Measurements from ENCODE around the gene CDK5RAP2. TPM values are rescaled to one million over a fixed set of nuclear protein-coding genes. Genes with fewer than 3 reads are reported as not detected.

Gene CDK5RAP2
- polyA plus RNA-seq, 4 donors, result 15.7 to 49.3 (median 18.9) TPM

DNA sequence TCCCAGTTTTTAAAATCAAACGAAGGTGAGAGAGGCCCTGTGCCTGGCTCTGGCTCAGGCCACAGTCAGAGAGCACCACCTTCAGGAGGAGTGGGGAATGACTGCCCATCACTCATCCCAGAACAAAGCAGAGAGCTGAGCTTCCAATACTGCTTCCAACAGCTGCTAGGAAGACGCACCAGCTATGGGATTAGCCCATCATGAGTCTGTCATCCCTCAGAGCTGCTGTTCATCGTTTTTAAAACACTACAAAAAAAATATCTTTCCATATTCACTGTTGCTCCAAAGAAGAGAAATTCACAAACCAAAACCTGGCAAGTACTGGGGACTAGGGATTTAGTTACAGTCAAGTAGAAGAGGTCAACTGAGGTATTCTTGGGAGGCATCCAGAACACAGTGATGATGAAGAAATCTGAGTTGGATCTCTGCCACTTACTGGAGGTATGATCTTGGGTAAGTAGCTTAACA, 102.4 kb downstream of the CDK5RAP2 start:
- Histone ChIP-seq H3K9me3 (ENCODE audit: control insufficient read depth in 2 of 2, insufficient read depth in 1 of 2, low read depth in 1 of 2, low read length in 1 of 2) (no peaks in the 10 kb centered on the region), H3K4me3 (ENCODE audit: low read depth in 1 of 3, low read length in 3 of 3) (no peak overlapping the region), H3K27ac (ENCODE audit: low read depth in 1 of 3, low read length in 2 of 3) (no peak overlapping the region), H3K4me1 (ENCODE audit: control insufficient read depth in 3 of 3, insufficient read depth in 2 of 3, low read depth in 1 of 3, low read length in 2 of 3) (no peaks in the 10 kb centered on the region), H3K36me3 (ENCODE audit: control insufficient read depth in 3 of 3, insufficient read depth in 2 of 3, low read depth in 1 of 3, low read length in 3 of 3) (peaks cover 4 to 27% (median 4%) of the 10 kb centered on the region in 3 donors), H3K27me3 (ENCODE audit: control insufficient read depth in 3 of 3, insufficient read depth in 3 of 3, low read length in 3 of 3) (no peaks in the 10 kb centered on the region)
- 25 to 43% (median 42%) methylated on average over 3 of the region's 3 CpGs for WGBS, 3 donors
- FAIRE-seq (no peak), DNase-seq (peak; percentile 36 to 46)

DNA sequence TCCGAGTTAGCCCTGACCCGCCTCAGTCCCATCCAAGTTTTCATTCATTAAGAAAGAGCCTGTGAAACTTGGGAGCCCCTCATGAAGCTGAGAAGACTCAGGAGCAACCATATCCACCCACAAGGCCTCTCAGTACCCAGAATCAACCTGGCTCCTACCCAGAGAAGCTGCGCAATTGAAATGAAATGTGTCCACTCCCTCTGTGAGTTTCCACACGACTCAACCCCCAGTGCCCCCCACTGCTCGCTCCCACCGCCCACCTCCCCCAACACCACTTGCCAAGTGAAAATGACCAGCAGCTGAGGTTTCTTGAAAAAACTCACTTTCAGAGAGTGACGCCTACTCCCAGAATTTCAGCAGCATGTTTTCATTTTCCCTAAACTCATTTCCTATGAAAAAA, 104.6 kb downstream of the CDK5RAP2 start:
- WGBS, 3 donors, result 87 to 96% (median 91%) methylated on average over 7 of the region's 7 CpGs
- peaks cover 10 to 23% (median 11%) of the 10 kb centered on the region in 3 donors for H3K36me3 ChIP-seq (ENCODE audit: control insufficient read depth in 3 of 3, insufficient read depth in 2 of 3, low read depth in 1 of 3, low read length in 3 of 3)
- no peak overlapping the region for H3K27ac ChIP-seq (ENCODE audit: low read depth in 1 of 3, low read length in 2 of 3)
- FAIRE-seq (no peak), DNase-seq (no peak)
- H3K4me3 ChIP-seq (ENCODE audit: low read depth in 1 of 3, low read length in 3 of 3), result no peak overlapping the region
- no peaks in the 10 kb centered on the region for H3K4me1 ChIP-seq (ENCODE audit: control insufficient read depth in 3 of 3, insufficient read depth in 2 of 3, low read depth in 1 of 3, low read length in 2 of 3)
- no peaks in the 10 kb centered on the region for H3K9me3 ChIP-seq (ENCODE audit: control insufficient read depth in 2 of 2, insufficient read depth in 1 of 2, low read depth in 1 of 2, low read length in 1 of 2)
- no peaks in the 10 kb centered on the region for H3K27me3 ChIP-seq (ENCODE audit: control insufficient read depth in 3 of 3, insufficient read depth in 3 of 3, low read length in 3 of 3)

DNA sequence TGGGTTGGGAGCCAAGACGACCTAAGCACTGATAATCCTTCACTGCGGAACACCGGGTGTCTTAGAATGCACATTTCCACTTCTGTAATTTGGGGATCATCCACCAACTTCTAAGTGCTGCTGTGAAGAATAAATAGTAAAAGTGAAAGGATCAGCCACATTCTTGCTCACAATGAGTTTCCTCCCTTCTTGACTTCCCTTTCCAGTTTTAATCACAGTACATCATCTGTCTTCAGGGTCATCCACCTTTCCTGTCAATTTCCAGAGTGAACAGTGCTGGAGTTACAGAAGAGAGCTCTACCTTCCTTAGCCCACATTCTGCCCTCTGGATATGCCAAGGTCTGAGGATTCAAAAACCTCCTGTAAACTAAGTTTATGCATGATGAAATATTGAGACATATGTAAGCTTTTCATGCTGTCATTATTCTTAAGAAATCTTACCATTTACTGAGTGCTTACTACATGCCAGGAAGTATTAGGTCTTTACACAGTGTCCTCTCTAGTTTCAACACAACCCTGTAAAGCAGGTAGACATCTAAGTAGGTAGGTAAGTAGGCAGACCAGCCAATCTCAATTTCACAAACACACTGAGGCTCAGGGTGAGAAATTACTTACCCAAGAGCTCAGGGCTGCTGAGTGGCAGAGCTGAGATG, 105.2 kb downstream of the CDK5RAP2 start:
- Histone ChIP-seq H3K36me3 (ENCODE audit: control insufficient read depth in 3 of 3, insufficient read depth in 2 of 3, low read depth in 1 of 3, low read length in 3 of 3) (peaks cover 10 to 24% (median 11%) of the 10 kb centered on the region in 3 donors), H3K27me3 (ENCODE audit: control insufficient read depth in 3 of 3, insufficient read depth in 3 of 3, low read length in 3 of 3) (no peaks in the 10 kb centered on the region), H3K27ac (ENCODE audit: low read depth in 1 of 3, low read length in 2 of 3) (no peak overlapping the region), H3K4me1 (ENCODE audit: control insufficient read depth in 3 of 3, insufficient read depth in 2 of 3, low read depth in 1 of 3, low read length in 2 of 3) (no peaks in the 10 kb centered on the region), H3K4me3 (ENCODE audit: low read depth in 1 of 3, low read length in 3 of 3) (no peak overlapping the region), H3K9me3 (ENCODE audit: control insufficient read depth in 2 of 2, insufficient read depth in 1 of 2, low read depth in 1 of 2, low read length in 1 of 2) (no peaks in the 10 kb centered on the region)
- FAIRE-seq (no peak), DNase-seq (no peak)
- 58 to 90% (median 86%) methylated on average over 3 of the region's 3 CpGs for WGBS, 3 donors

DNA sequence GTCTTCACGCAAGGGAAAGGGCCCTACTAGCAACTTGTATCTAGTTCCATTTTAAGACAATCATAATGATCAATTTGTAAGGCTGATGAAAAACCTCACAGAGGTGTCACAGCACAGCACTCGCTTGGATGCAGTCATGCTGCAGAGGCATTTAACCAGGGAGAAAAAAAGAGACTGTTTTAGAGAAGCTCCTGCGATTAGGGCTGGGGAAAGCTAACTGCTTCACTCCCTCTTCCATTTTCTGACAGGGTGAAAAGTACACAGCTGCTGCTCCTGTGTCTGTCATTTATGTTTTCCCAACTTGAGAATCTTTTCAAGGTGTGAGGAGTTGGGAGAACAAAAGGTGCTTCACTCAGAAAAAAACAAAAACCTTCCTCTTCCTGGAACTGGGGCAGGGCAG, 106.4 kb downstream of the CDK5RAP2 start:
- DNase-seq (no peak), FAIRE-seq (no peak)
- Histone ChIP-seq H3K4me1 (ENCODE audit: control insufficient read depth in 3 of 3, insufficient read depth in 2 of 3, low read depth in 1 of 3, low read length in 2 of 3) (no peaks in the 10 kb centered on the region), H3K27me3 (ENCODE audit: control insufficient read depth in 3 of 3, insufficient read depth in 3 of 3, low read length in 3 of 3) (no peaks in the 10 kb centered on the region), H3K36me3 (ENCODE audit: control insufficient read depth in 3 of 3, insufficient read depth in 2 of 3, low read depth in 1 of 3, low read length in 3 of 3) (peaks cover 10 to 29% (median 11%) of the 10 kb centered on the region in 3 donors), H3K9me3 (ENCODE audit: control insufficient read depth in 2 of 2, insufficient read depth in 1 of 2, low read depth in 1 of 2, low read length in 1 of 2) (no peaks in the 10 kb centered on the region), H3K4me3 (ENCODE audit: low read depth in 1 of 3, low read length in 3 of 3) (no peak overlapping the region), H3K27ac (ENCODE audit: low read depth in 1 of 3, low read length in 2 of 3) (no peak overlapping the region)
- WGBS, 3 donors, result 90 to 98% (median 98%) methylated on average over 3 of the region's 3 CpGs

DNA sequence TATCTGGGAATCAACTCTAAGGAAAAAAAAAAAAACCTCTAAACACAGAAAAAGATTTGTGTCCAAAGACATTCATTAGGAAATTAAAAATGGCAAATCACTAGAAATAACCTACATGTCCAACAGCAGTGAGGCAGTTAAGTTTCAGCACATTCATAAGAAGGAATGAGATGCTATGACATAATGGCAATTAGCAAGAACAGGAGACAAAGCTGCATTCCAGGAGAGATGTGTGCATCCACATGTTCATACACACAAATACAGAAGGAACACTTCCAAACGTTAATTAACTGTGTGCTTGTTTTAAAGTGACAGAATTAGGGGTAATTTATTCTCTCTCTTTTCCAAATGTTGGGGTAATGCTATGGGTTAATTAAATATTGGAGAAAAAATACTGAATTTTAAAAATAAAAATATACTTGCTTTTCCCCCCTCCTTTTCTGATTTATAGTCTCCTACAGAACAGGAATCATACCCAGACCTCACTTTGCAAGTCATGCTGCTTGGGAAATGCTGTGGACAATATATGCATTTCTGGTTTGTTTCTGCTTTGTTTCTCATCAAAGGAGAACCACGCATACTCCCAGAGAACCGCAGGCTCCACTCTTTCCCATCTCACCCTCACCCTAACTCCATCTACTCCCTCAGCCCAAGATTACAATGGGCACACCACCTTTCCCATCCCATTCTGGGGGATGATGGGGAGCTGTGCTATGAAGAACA, 114.1 kb downstream of the CDK5RAP2 start:
- no peak for FAIRE-seq
- Histone ChIP-seq H3K4me1 (ENCODE audit: control insufficient read depth in 3 of 3, insufficient read depth in 2 of 3, low read depth in 1 of 3, low read length in 2 of 3) (no peaks in the 10 kb centered on the region), H3K9me3 (ENCODE audit: control insufficient read depth in 2 of 2, insufficient read depth in 1 of 2, low read depth in 1 of 2, low read length in 1 of 2) (no peaks in the 10 kb centered on the region), H3K27ac (ENCODE audit: low read depth in 1 of 3, low read length in 2 of 3) (no peak overlapping the region), H3K4me3 (ENCODE audit: low read depth in 1 of 3, low read length in 3 of 3) (no peak overlapping the region), H3K36me3 (ENCODE audit: control insufficient read depth in 3 of 3, insufficient read depth in 2 of 3, low read depth in 1 of 3, low read length in 3 of 3) (peaks cover 3 to 23% (median 5%) of the 10 kb centered on the region in 3 donors), H3K27me3 (ENCODE audit: control insufficient read depth in 3 of 3, insufficient read depth in 3 of 3, low read length in 3 of 3) (no peaks in the 10 kb centered on the region)
- 81 to 91% (median 81%) methylated on average over 3 of the region's 3 CpGs for WGBS, 3 donors
- DNase-seq, result no peak

DNA sequence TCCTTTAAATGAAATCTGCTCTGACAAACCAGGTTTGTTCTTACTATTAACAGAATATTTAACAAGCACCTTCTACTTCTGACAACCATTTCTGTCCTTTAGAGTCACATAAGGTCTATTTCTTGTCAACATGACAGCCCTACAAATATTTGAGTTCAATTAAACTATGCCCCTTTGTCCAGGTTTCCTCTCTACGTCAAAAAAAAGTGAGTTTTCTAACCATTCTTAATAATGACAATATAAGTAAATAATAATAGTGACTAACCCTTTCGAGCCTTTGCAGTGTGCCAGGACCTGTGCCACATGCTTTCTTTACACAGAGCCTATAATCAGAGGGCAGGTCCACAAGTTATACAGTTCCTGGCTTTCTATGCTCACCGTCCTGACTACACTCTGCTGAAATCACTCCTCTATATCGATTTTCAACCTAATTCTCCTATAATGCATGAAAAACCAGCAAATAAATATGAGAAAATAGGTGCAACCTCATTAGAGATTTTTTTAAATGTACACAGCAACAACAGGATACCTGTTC, 115.0 kb downstream of the CDK5RAP2 start:
- Histone ChIP-seq H3K27me3 (ENCODE audit: control insufficient read depth in 3 of 3, insufficient read depth in 3 of 3, low read length in 3 of 3) (no peaks in the 10 kb centered on the region), H3K27ac (ENCODE audit: low read depth in 1 of 3, low read length in 2 of 3) (no peak overlapping the region), H3K9me3 (ENCODE audit: control insufficient read depth in 2 of 2, insufficient read depth in 1 of 2, low read depth in 1 of 2, low read length in 1 of 2) (no peaks in the 10 kb centered on the region), H3K4me1 (ENCODE audit: control insufficient read depth in 3 of 3, insufficient read depth in 2 of 3, low read depth in 1 of 3, low read length in 2 of 3) (no peaks in the 10 kb centered on the region), H3K4me3 (ENCODE audit: low read depth in 1 of 3, low read length in 3 of 3) (no peak overlapping the region), H3K36me3 (ENCODE audit: control insufficient read depth in 3 of 3, insufficient read depth in 2 of 3, low read depth in 1 of 3, low read length in 3 of 3) (peaks cover 0 to 23% (median 4%) of the 10 kb centered on the region in 3 donors)
- DNase-seq, result no peak
- WGBS, 3 donors, result 92 to 93% (median 93%) methylated on average over 4 of the region's 4 CpGs
- no peak for FAIRE-seq

DNA sequence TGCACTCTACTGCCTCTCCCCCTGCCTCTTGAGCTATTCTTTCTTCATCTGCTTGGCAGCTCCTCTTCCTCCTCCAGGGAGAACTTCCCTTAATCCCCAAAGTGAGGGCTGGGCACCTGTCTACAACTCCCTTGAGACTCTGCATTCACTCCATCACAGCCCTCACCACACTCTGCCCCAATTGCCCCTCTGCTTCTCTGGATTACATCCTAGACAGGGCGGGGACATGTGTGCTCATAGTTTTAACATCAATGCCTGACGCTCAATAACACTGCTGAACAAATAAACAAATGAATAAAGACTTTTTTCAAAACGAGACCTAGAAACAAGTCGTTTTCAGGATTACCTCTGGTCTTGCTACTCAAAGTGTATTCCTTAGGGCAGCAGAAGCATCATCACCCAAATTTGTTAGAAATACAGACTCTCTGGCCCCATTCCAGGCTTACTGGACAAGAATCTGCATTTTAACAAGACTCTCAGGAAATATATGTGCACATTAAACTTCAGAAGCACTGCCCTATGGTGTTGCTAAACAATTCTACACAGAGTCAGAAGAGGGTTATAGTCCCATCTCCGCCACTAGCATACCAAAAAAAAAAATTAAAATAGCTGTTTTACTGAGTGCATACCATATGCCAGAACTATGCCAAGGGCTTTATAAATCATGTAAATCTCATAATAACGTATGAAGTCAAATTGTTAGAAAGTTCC, 115.6 kb downstream of the CDK5RAP2 start:
- DNase-seq (no peak), FAIRE-seq (no peak)
- 80 to 91% (median 89%) methylated on average over 6 of the region's 6 CpGs for WGBS, 3 donors
- H3K4me1 ChIP-seq (ENCODE audit: control insufficient read depth in 3 of 3, insufficient read depth in 2 of 3, low read depth in 1 of 3, low read length in 2 of 3), result no peaks in the 10 kb centered on the region
- no peak overlapping the region for H3K27ac ChIP-seq (ENCODE audit: low read depth in 1 of 3, low read length in 2 of 3)
- H3K9me3 ChIP-seq (ENCODE audit: control insufficient read depth in 2 of 2, insufficient read depth in 1 of 2, low read depth in 1 of 2, low read length in 1 of 2), result no peaks in the 10 kb centered on the region
- no peaks in the 10 kb centered on the region for H3K27me3 ChIP-seq (ENCODE audit: control insufficient read depth in 3 of 3, insufficient read depth in 3 of 3, low read length in 3 of 3)
- H3K36me3 ChIP-seq (ENCODE audit: control insufficient read depth in 3 of 3, insufficient read depth in 2 of 3, low read depth in 1 of 3, low read length in 3 of 3), result peaks cover 0 to 21% (median 4%) of the 10 kb centered on the region in 3 donors
- no peak overlapping the region for H3K4me3 ChIP-seq (ENCODE audit: low read depth in 1 of 3, low read length in 3 of 3)

DNA sequence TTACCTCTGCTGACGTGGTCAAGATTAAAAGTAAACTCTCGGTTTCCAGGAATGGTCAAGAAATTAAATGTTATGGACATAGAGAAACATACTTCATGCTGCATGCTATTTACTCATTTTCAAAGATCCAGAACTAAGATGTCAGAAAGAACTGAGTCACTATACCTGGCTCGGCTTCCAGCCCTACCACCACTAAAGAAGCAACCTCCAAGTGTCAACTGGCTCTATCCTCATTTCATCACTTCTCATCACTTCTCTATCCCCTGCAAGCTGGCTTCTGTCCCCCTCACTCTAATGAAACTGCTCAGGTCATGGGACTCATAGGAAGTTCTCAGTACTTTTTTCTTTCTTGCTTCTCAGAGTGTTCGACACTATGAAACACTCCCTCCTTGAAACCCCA, 116.2 kb downstream of the CDK5RAP2 start:
- DNase-seq (no peak), FAIRE-seq (no peak)
- H3K36me3 ChIP-seq (ENCODE audit: control insufficient read depth in 3 of 3, insufficient read depth in 2 of 3, low read depth in 1 of 3, low read length in 3 of 3), result peaks cover 0 to 18% (median 4%) of the 10 kb centered on the region in 3 donors
- no peaks in the 10 kb centered on the region for H3K9me3 ChIP-seq (ENCODE audit: control insufficient read depth in 2 of 2, insufficient read depth in 1 of 2, low read depth in 1 of 2, low read length in 1 of 2)
- no peaks in the 10 kb centered on the region for H3K4me1 ChIP-seq (ENCODE audit: control insufficient read depth in 3 of 3, insufficient read depth in 2 of 3, low read depth in 1 of 3, low read length in 2 of 3)
- no peak overlapping the region for H3K27ac ChIP-seq (ENCODE audit: low read depth in 1 of 3, low read length in 2 of 3)
- no peak overlapping the region for H3K4me3 ChIP-seq (ENCODE audit: low read depth in 1 of 3, low read length in 3 of 3)
- H3K27me3 ChIP-seq (ENCODE audit: control insufficient read depth in 3 of 3, insufficient read depth in 3 of 3, low read length in 3 of 3), result no peaks in the 10 kb centered on the region
- 85 to 95% (median 92%) methylated on average over 4 of the region's 4 CpGs for WGBS, 3 donors
